ENCODE measurements around the gene HOXA4. TPM values are rescaled to one million over a fixed set of nuclear protein-coding genes. Genes with fewer than 3 reads are reported as not detected.

The HOXA4 gene
- total RNA-seq, 1 experiment from 2014 or later, result 2.3 TPM

DNA sequence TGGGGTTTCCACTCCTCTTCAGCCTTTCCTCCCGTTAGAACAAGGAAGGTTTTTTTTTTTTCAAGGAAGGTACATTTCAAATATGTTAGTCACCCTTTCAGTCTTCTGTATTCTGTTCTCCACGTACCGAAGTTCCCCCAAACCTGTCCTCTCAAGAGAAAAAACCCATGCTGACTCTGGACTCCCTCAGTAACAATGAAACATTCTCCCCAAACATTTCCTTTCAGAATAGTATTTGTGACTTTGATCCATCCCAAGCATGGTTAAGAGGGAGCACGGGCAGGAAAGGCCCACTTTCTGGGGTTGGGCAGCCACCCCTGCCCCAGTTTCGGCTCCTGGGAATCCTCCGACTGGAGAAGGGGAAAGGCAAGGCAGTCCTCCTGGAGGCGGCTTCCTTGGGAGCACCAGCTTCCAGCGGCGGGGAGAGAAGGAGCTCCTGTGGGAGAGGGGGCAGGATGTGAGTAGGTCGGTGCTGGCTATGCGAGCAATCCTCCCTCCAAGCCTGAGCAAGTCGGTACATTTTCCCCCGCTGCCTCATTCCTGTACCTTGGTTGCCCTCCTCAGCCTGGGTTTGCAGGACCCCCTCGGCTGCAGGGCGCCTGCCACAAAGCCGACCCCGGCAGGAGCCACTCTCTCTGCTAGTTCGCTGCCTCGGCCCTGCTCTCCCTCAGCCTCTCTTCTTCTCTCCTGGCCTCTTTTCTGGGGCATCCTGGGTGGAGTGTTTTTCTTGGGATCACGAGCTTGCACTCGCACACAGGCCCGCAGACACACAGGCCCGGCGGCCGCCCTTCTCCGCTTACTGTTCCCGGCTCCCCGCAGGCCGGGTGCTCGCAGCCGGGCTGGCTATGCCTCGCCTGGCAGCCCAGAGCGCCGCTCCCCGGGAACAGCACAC, 32.6 kb downstream of the HOXA4 start:
- Histone ChIP-seq H3K4me3 (ENCODE audit: low read length) (peak overlapping the region; percentile 84), H3F3A (ENCODE audit: low read length, unreplicated experiment) (no peaks in the 10 kb centered on the region), H4K20me1 (ENCODE audit: low read length) (no peaks in the 10 kb centered on the region), H3K4me2 (ENCODE audit: low read length) (peak overlapping the region; percentile 94), H2AFZ (ENCODE audit: low read length) (peak overlapping the region; percentile 64; the same call in 1 of the 2 replicates), H3K9me2 (replicated peaks; ENCODE audit: low read length) (no peaks in the 10 kb centered on the region), H3K4me1 (ENCODE audit: insufficient read depth, low read length) (peaks cover 32% of the 10 kb centered on the region), H3K36me3 (ENCODE audit: low read depth, low read length) (peaks cover 14% of the 10 kb centered on the region; the same call in 1 of the 2 replicates), H3K9ac (ENCODE audit: low read length) (peak overlapping the region; percentile 79), H3K27me3 (ENCODE audit: low read length) (no peaks in the 10 kb centered on the region), H3K9me3 (ENCODE audit: low read length) (no peaks in the 10 kb centered on the region), H3K79me2 (ENCODE audit: low read length) (peaks cover 52% of the 10 kb centered on the region), H3K27ac (ENCODE audit: low read length) (peak overlapping the region; percentile 88)
- POLR2A ChIA-PET (ENCODE audit: unreplicated experiment), result interaction anchor here (0.5 to 1.3 kb wide), 6 partner anchors 17 to 305 kb away, joined by 3 to 9 read pairs (median 4); partner anchors contain the start of gene HOXA10
- DNase-seq (peak; percentile 58), ATAC-seq (peak; percentile 21)
- TF ChIP-seq EZH2 (IDR thresholded peaks at IDR 0.05; ENCODE audit: low read length, unreplicated experiment) (no peak), EZH2phosphoT487 (IDR thresholded peaks at IDR 0.05; ENCODE audit: borderline replicate concordance, low read length) (no peak), CTCF (conservative IDR thresholded peaks at IDR 0.05; ENCODE audit: low read depth, low read length) (no peak)
- intact Hi-C loops (cut with micrococcal nuclease), result loop anchor here (1.0 to 2.0 kb wide), 8 partner anchors 12 to 243 kb away; partner anchors contain the start of gene SKAP2
- BruUV-seq (replicated peaks), result TSS peak; percentile 34
- CTCF ChIA-PET, result interaction anchor here (1.1 kb wide), 2 partner anchors 13 to 254 kb away, joined by 4 to 5 read pairs; no protein-coding TSS in a partner anchor

- H3K79me2 ChIP-seq (ENCODE audit: low read length), result peaks cover 52% of the 10 kb centered on the region
- H3K4me1 ChIP-seq (ENCODE audit: insufficient read depth, low read length), result peaks cover 35% of the 10 kb centered on the region
- peaks cover 14% of the 10 kb centered on the region; the same call in 1 of the 2 replicates for H3K36me3 ChIP-seq (ENCODE audit: low read depth, low read length)
- ATAC-seq, result peak; percentile 23
- H3K9me2 ChIP-seq (replicated peaks; ENCODE audit: low read length), result no peaks in the 10 kb centered on the region
- intact Hi-C loops (cut with micrococcal nuclease), result loop anchor here (2.0 kb wide), 1 partner anchor 50 kb away; no protein-coding TSS in a partner anchor
- BruUV-seq (replicated peaks), result no TSS peak
- peak overlapping the region; percentile 79 for H3K9ac ChIP-seq (ENCODE audit: low read length)
- peak overlapping the region; percentile 88 for H3K27ac ChIP-seq (ENCODE audit: low read length)
- peak; percentile 45 for DNase-seq
- peak overlapping the region; percentile 64 for H2AFZ ChIP-seq (ENCODE audit: low read length)
- H3K27me3 ChIP-seq (ENCODE audit: low read length), result no peaks in the 10 kb centered on the region
- no peaks in the 10 kb centered on the region for H3F3A ChIP-seq (ENCODE audit: low read length, unreplicated experiment)
- peak overlapping the region; percentile 94 for H3K4me2 ChIP-seq (ENCODE audit: low read length)
- TF ChIP-seq EZH2phosphoT487 (IDR thresholded peaks at IDR 0.05; ENCODE audit: borderline replicate concordance, low read length) (no peak), CTCF (conservative IDR thresholded peaks at IDR 0.05; ENCODE audit: low read depth, low read length) (no peak), EZH2 (IDR thresholded peaks at IDR 0.05; ENCODE audit: low read length, unreplicated experiment) (no peak)
- peak overlapping the region; percentile 84 for H3K4me3 ChIP-seq (ENCODE audit: low read length)
- no peaks in the 10 kb centered on the region for H4K20me1 ChIP-seq (ENCODE audit: low read length)
- CTCF ChIA-PET, result no interaction called here
- POLR2A ChIA-PET (ENCODE audit: unreplicated experiment), result interaction anchor here (0.5 to 1.3 kb wide), 10 partner anchors 14 to 421 kb away, joined by 3 to 15 read pairs (median 6); partner anchors contain the start of gene HOXA10
- H3K9me3 ChIP-seq (ENCODE audit: low read length), result no peaks in the 10 kb centered on the region
Measured at GRCh38 chr7:27096768-27097514, 33.6 kb downstream of the HOXA4 start.
